Ovary (tissue), 9 donors: ENCODE results near the gene EXOC6B. TPM values are rescaled to one million over a fixed set of nuclear protein-coding genes. Genes with fewer than 3 reads are reported as not detected.

Experiments used
- DNase-seq, 5 donors: peaks; one replicate each; pipeline ENCODE4 v3.0.0-alpha.2; 2019 to 2020
- H3K27ac ChIP-seq, 2 donors: fragments of 200-600 bp; one replicate each; pipeline versions ENCODE4 v1.5.1 to v1.8.0; 2019 to 2022
- H3K27me3 ChIP-seq: fragments of 200-600 bp; one replicate; pipeline ENCODE4 v1.8.0; 2022
- H3K36me3 ChIP-seq: fragments of 200-600 bp; sonication (generic); one replicate; pipeline ENCODE4 v1.5.1; 2019
- H3K4me1 ChIP-seq: one replicate; pipeline ENCODE4 v1.8.1; 2013; ENCODE audit warnings: mild to moderate bottlenecking, moderate library complexity; ENCODE audit not compliant: insufficient read depth
- H3K4me3 ChIP-seq: fragments of 200-600 bp; sonication (generic); one replicate; pipeline ENCODE4 v1.5.1; 2017
- H3K9me3 ChIP-seq, 2 donors: fragments of 200-600 bp in 1 of 2; sonication (generic) in 1 of 2; one replicate each; pipeline versions ENCODE4 v1.5.1 to v1.8.1; 2013 to 2019; ENCODE audit warnings: mild to moderate bottlenecking in 1 of 2, moderate library complexity in 1 of 2
- EP300 ChIP-seq: sonication (generic); formaldehyde crosslinking; IDR thresholded peaks from one replicate; pipeline ENCODE4 v1.6.1; 2017; ENCODE audit warnings: antibody characterized with exemption
- POLR2A ChIP-seq: fragments of 450-650 bp; IDR thresholded peaks from one replicate; pipeline ENCODE4 v1.6.1; 2017; ENCODE audit warnings: antibody characterized with exemption, mild to moderate bottlenecking, moderate library complexity
- WGBS, 3 donors: extraction: QIAGEN DNeasy Blood & Tissue Kit in 1 of 3; methylation state at CpG; one replicate each; pipeline versions ENCODE4 v1.1.5 to v1.1.7; 2013 to 2017; 5-methylcytosine and 5-hydroxymethylcytosine counted together
- intact Hi-C, 4 donors: fragments of 100-400 bp; cut with DNase I; formaldehyde crosslinking; loops; one replicate each; pipeline versions ENCODE4 v1.11.0 to v1.15.1; 2022 to 2023
- polyA plus RNA-seq, 2 donors: library from polyadenylated mRNA; stranded (reverse); fragments of 200-250 nt in 1 of 2; fragments of 350-450 nt in 1 of 2; fragmentation: Illumina TruSeq in 1 of 2; extraction: RNeasy Lipid Tissue Mini Kit (QIAGEN cat#74804) in 1 of 2; gene quantifications; one replicate each; pipeline ENCODE4 v1.2.3, GENCODE V29; 2013 to 2014
- total RNA-seq, 7 donors: library from RNA; depleted of rRNA in 2 of 7; stranded (reverse); fragments of >200 nt in 2 of 7; fragmentation: NEBNext Ultra II Directional in 3 of 7; extraction: Animal tissue kit (Norgen Biotek cat#: 25700) in 3 of 7; gene quantifications; one replicate each; pipeline versions ENCODE4 v1.1.0 to v1.2.4, GENCODE V29; 2016 to 2023
- TF ChIP-seq, protein P1 (sequence below), 3 donors: fragments of 450-650 bp in 2 of 3; fragments of 200-600 bp in 1 of 3; IDR thresholded peaks; one replicate each; pipeline versions ENCODE4 v1.5.1 to v1.8.0; 2016 to 2022; ENCODE audit warnings: antibody characterized with exemption in 3 of 3, mild to moderate bottlenecking in 1 of 3
- donor health status: DM: no; HTN: no; CAD: no; lungs with moderate emphysema.
- donor health status: DM: no; HTN: no; CAD: no.
- donor health status: Bipolar disorder and iron deficiency.
- donor health status: DM: yes; HTN: yes; CAD: no.
- donor health status: DM: no; HTN: no; CAD: no.
- donor health status: DM: yes; HTN: yes; CAD: no.

Gene EXOC6B
- total and polyA plus RNA-seq, 9 donors = 11.9 to 84.9 (median 57.8) TPM

DNA sequence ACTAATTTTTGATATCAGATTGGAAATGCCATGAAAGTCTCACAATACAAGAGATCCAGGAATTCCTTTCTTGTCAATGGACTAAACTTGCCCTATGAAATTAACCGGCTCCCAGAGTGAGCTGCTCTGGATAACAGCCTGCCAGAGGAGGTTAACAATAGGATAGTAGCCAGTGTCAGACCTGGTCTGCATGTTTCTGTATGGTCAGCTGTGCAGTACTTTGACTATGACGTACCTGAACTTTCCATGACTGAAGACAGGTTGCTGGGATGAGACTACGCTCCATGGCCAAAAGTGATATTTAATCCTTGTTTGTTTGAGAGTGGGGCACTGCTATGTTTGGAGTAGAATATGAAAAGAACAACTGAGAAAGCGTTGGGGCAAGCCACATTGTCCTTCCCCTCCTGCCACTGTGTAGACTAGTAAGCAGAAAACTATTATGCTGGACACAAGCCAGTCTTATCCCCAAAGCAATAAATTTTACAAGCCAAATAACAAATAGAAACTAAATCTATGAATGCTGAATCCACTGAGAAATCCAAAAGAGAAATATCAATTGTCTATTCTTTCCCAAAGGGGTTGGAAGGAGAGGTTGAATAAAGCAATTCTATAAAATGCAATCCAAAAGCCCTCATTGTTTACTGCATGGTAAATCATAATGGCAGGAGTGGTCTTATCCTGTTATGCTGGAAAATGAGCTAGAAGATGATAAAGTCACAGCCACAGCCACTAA is 562.6 kb downstream of the EXOC6B start:
- no peaks in the 10 kb centered on the region for H3K27me3 ChIP-seq
- 61 to 65% (median 64%) methylated on average over 4 of the region's 4 CpGs for WGBS, 3 donors

DNA sequence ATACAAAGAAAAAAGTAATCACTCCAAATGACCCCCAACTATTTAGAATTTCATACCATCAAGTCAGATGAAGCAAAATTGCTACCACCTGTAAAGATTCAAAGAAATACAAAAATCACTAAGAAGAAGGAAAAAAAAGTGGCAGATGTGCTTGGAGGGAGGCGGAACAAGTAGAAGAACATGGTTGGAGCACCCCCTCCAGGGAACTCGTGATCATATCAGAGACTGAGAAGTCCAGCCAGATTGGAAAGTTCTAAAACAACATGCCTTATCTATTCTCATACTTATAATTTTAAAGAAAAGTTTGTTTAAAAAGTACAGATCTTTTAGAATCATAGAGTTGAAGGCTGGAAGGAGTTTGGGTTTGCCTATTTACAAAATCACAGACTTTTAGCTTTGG is 564.8 kb downstream of the EXOC6B start:
- peaks cover 6% of the 10 kb centered on the region for H3K4me1 ChIP-seq
- no peak for DNase-seq
- H3K27me3 ChIP-seq = no peaks in the 10 kb centered on the region
- TF ChIP-seq POLR2A = no peak
- TF ChIP-seq EP300 = no peak
- TF ChIP-seq, protein P1, sequence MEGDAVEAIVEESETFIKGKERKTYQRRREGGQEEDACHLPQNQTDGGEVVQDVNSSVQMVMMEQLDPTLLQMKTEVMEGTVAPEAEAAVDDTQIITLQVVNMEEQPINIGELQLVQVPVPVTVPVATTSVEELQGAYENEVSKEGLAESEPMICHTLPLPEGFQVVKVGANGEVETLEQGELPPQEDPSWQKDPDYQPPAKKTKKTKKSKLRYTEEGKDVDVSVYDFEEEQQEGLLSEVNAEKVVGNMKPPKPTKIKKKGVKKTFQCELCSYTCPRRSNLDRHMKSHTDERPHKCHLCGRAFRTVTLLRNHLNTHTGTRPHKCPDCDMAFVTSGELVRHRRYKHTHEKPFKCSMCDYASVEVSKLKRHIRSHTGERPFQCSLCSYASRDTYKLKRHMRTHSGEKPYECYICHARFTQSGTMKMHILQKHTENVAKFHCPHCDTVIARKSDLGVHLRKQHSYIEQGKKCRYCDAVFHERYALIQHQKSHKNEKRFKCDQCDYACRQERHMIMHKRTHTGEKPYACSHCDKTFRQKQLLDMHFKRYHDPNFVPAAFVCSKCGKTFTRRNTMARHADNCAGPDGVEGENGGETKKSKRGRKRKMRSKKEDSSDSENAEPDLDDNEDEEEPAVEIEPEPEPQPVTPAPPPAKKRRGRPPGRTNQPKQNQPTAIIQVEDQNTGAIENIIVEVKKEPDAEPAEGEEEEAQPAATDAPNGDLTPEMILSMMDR (IDR thresholded peaks at IDR 0.05) = no peak
- 19 to 33% (median 29%) methylated on average over 2 of the region's 2 CpGs for WGBS, 3 donors
- no peak overlapping the region for H3K4me3 ChIP-seq
- H3K36me3 ChIP-seq = no peaks in the 10 kb centered on the region
- H3K9me3 ChIP-seq = no peaks in the 10 kb centered on the region
- H3K27ac ChIP-seq = no peak overlapping the region
- intact Hi-C loops = no loop called here

More for the DNA sequence above, 562.6 kb downstream of the EXOC6B start:
- no peak for DNase-seq
- no peak for TF ChIP-seq EP300
- TF ChIP-seq, protein P1 (IDR thresholded peaks at IDR 0.05) = no peak
- TF ChIP-seq POLR2A = no peak
- peaks cover 6% of the 10 kb centered on the region for H3K4me1 ChIP-seq
- H3K9me3 ChIP-seq = no peaks in the 10 kb centered on the region
- H3K36me3 ChIP-seq = no peaks in the 10 kb centered on the region
- H3K4me3 ChIP-seq = no peak overlapping the region
- intact Hi-C loops = no loop called here
- H3K27ac ChIP-seq = no peak overlapping the region

DNA sequence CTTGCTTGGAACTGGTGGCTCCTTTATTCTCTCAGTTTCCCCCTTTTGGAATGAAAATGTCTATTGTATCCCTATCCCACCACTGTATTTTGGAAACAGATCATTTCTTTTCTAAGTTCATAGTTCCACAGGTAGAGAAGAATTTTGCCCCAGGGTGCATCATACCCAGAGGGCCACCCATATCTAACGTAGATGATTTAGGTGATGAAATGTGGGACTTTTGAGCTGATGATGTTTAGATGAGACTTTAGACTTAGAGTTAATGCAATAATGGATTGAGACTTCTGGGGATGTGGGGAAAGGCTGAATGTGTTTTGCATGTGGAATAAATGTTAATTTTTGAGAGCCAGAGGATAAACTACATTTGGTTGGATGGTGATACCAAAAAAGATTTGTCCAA is 570.3 kb downstream of the EXOC6B start:
- Histone ChIP-seq H3K4me1 (no peaks in the 10 kb centered on the region), H3K9me3 (no peaks in the 10 kb centered on the region), H3K27ac (no peak overlapping the region), H3K36me3 (no peaks in the 10 kb centered on the region), H3K27me3 (no peaks in the 10 kb centered on the region), H3K4me3 (no peak overlapping the region)
- intact Hi-C loops = no loop called here
- DNase-seq = no peak
- TF ChIP-seq EP300 (no peak), POLR2A (no peak)
- TF ChIP-seq, protein P1 (IDR thresholded peaks at IDR 0.05) = no peak
- 96 to 98% (median 97%) methylated on average over 1 of the region's 1 CpG for WGBS, 3 donors

DNA sequence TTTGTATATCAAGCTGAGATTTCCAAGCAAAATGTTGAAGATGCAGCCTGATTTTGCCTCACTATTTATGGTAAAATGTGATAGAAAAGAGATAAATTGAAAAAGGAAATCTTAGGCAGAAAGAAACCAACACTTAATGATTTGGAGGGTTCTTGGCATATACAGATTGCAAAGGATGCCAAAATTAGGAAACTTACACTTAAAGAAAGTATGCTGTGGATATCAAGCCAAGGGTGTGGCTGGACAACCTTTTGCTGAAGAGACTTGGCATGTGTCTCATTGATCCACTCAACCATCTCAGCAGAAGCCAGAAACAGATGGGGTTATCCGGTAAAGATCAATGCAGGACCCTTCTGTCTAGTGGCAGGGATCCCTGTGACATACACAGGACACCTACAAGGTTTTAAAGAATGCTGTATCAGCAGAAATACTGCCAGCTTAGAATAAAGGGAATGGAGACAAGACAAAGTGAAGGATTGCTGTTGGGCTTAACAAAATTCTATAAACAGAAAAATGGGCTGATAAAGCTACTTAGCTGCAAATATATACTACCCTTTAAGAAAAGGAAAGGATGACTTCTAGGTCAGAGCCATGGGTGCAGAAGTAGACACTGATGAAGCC is 570.9 kb downstream of the EXOC6B start:
- DNase-seq = no peak
- Histone ChIP-seq H3K9me3 (no peaks in the 10 kb centered on the region), H3K4me1 (no peaks in the 10 kb centered on the region), H3K4me3 (no peak overlapping the region), H3K36me3 (no peaks in the 10 kb centered on the region), H3K27ac (no peak overlapping the region), H3K27me3 (no peaks in the 10 kb centered on the region)
- WGBS, 3 donors = 90 to 100% (median 96%) methylated on average over 1 of the region's 1 CpG
- intact Hi-C loops = no loop called here
- TF ChIP-seq POLR2A (no peak), EP300 (no peak)
- TF ChIP-seq, protein P1 (IDR thresholded peaks at IDR 0.05) = no peak
